WTC11 (cell line): ENCODE data around the gene PYCR2. TPM values are rescaled to one million over a fixed set of nuclear protein-coding genes. Genes with fewer than 3 reads are reported as not detected.

ENCODE experiments used
- ATAC-seq: fragments of 200-7000 bp; cut with Tn5 transposase; 2 replicates; pipeline ENCODE4 v1.10.0; 2021; ENCODE audit warnings: mild to moderate bottlenecking, moderate library complexity
- CTCF ChIA-PET: fragments of 300-600 bp; sonication (Branson Sonifier 250); formaldehyde crosslinking; loops from one replicate; lab custom pipeline; 2021; ENCODE audit warnings: antibody characterized with exemption; lab: Charles Lee
- POLR2A ChIA-PET: fragments of 350-600 bp; sonication (Branson Sonifier 250); formaldehyde crosslinking; loops from one replicate; lab custom pipeline; 2021; ENCODE audit warnings: antibody characterized with exemption; lab: Charles Lee
- DNase-seq: peaks from one replicate; pipeline ENCODE4 v3.0.0; 2021; ENCODE audit warnings: low spot score
- H3K27ac Mint-ChIP-seq: 2 replicates; pipeline ENCODE4 v1.8.0; 2021; ENCODE audit warnings: mixed read lengths
- H3K27me3 Mint-ChIP-seq: 2 replicates; pipeline ENCODE4 v1.8.0; 2021; ENCODE audit warnings: low read depth, mild to moderate bottlenecking, moderate library complexity, mixed read lengths
- H3K36me3 Mint-ChIP-seq: 2 replicates; pipeline ENCODE4 v1.8.0; 2021; ENCODE audit warnings: mixed read lengths
- H3K4me1 Mint-ChIP-seq: 2 replicates; pipeline ENCODE4 v1.8.0; 2022; ENCODE audit warnings: mixed read lengths
- H3K4me3 Mint-ChIP-seq: 2 replicates; pipeline ENCODE4 v1.8.0; 2021; ENCODE audit warnings: mild to moderate bottlenecking, moderate library complexity, mixed read lengths
- H3K9me3 Mint-ChIP-seq: 2 replicates; pipeline ENCODE4 v1.8.0; 2021; ENCODE audit warnings: mixed read lengths
- ESRRA ChIP-seq: sonication (generic); formaldehyde crosslinking; IDR thresholded peaks from 2 replicates; pipeline ENCODE4 v1.8.1; 2022; ENCODE audit warnings: mild to moderate bottlenecking, missing genetic modification reagents, borderline replicate concordance
- HMGA2 ChIP-seq: fragments of 250-450 bp; sonication (Bioruptor Pico); IDR thresholded peaks from 2 replicates; pipeline ENCODE4 v1.4.0; 2021; ENCODE audit warnings: mild to moderate bottlenecking, moderate library complexity
- KAT7 ChIP-seq: sonication (generic); formaldehyde crosslinking; IDR thresholded peaks from 2 replicates; pipeline ENCODE4 v1.8.1; 2023; ENCODE audit warnings: missing genetic modification reagents, mild to moderate bottlenecking, borderline replicate concordance
- MYBL2 ChIP-seq: sonication (generic); formaldehyde crosslinking; IDR thresholded peaks from 2 replicates; pipeline ENCODE4 v1.8.1; 2023; ENCODE audit warnings: mild to moderate bottlenecking, moderate library complexity, missing genetic modification reagents
- NR2C2 ChIP-seq: sonication (generic); formaldehyde crosslinking; IDR thresholded peaks from 2 replicates; pipeline ENCODE4 v1.8.0; 2022; ENCODE audit warnings: mild to moderate bottlenecking, missing genetic modification reagents
- SP1 ChIP-seq: sonication (generic); formaldehyde crosslinking; conservative IDR thresholded peaks from 2 replicates; pipeline ENCODE4 v1.8.1; 2022; ENCODE audit warnings: missing genetic modification reagents
- TEAD4 ChIP-seq: sonication (generic); formaldehyde crosslinking; IDR thresholded peaks from 2 replicates; pipeline ENCODE4 v1.8.0; 2022; ENCODE audit warnings: mild to moderate bottlenecking, missing genetic modification reagents
- ZNF121 ChIP-seq: sonication (generic); formaldehyde crosslinking; IDR thresholded peaks from 2 replicates; pipeline ENCODE4 v1.8.0; 2023; ENCODE audit warnings: missing genetic modification reagents
- ZNF219 ChIP-seq: sonication (generic); formaldehyde crosslinking; IDR thresholded peaks from 2 replicates; pipeline ENCODE4 v1.8.0; 2023; ENCODE audit warnings: missing genetic modification reagents, mild to moderate bottlenecking, borderline replicate concordance
- ZNF263 ChIP-seq: sonication (generic); formaldehyde crosslinking; IDR thresholded peaks from 2 replicates; pipeline ENCODE4 v1.8.1; 2022; ENCODE audit warnings: low read depth, mild to moderate bottlenecking, moderate library complexity, missing genetic modification reagents
- total RNA-seq: library from RNA; stranded (reverse); gene quantifications from 3 replicates; pipeline ENCODE4 v1.2.3, GENCODE V29; 2021
- TF ChIP-seq, protein P1 (sequence below): sonication (generic); formaldehyde crosslinking; IDR thresholded peaks from 2 replicates; pipeline ENCODE4 v1.8.0; 2022; ENCODE audit warnings: missing genetic modification reagents
- TF ChIP-seq, protein P2 (sequence below): sonication (generic); formaldehyde crosslinking; IDR thresholded peaks from 2 replicates; pipeline ENCODE4 v1.8.0; 2023; ENCODE audit warnings: mild to moderate bottlenecking, missing genetic modification reagents
- TF ChIP-seq, protein P3 (sequence below): sonication (generic); formaldehyde crosslinking; IDR thresholded peaks from 2 replicates; pipeline ENCODE4 v1.8.1; 2023; ENCODE audit warnings: mild to moderate bottlenecking, missing genetic modification reagents, moderate library complexity
- TF ChIP-seq, protein P4 (sequence below): fragments of 250-450 bp; sonication (Bioruptor Pico); IDR thresholded peaks from 2 replicates; pipeline ENCODE4 v1.8.0; 2021; ENCODE audit warnings: mild to moderate bottlenecking
- TF ChIP-seq, protein P5 (sequence below): sonication (generic); formaldehyde crosslinking; IDR thresholded peaks from 2 replicates; pipeline ENCODE4 v1.8.0; 2022; ENCODE audit warnings: mild to moderate bottlenecking, missing genetic modification reagents
- TF ChIP-seq, protein P6 (sequence below): fragments of 250-450 bp; sonication (Bioruptor Pico); IDR thresholded peaks from 2 replicates; pipeline ENCODE4 v1.9.0; 2021; ENCODE audit warnings: mild to moderate bottlenecking

Gene PYCR2
- total RNA-seq, 1 experiment from 2014 or later: 86.0 TPM

DNA sequence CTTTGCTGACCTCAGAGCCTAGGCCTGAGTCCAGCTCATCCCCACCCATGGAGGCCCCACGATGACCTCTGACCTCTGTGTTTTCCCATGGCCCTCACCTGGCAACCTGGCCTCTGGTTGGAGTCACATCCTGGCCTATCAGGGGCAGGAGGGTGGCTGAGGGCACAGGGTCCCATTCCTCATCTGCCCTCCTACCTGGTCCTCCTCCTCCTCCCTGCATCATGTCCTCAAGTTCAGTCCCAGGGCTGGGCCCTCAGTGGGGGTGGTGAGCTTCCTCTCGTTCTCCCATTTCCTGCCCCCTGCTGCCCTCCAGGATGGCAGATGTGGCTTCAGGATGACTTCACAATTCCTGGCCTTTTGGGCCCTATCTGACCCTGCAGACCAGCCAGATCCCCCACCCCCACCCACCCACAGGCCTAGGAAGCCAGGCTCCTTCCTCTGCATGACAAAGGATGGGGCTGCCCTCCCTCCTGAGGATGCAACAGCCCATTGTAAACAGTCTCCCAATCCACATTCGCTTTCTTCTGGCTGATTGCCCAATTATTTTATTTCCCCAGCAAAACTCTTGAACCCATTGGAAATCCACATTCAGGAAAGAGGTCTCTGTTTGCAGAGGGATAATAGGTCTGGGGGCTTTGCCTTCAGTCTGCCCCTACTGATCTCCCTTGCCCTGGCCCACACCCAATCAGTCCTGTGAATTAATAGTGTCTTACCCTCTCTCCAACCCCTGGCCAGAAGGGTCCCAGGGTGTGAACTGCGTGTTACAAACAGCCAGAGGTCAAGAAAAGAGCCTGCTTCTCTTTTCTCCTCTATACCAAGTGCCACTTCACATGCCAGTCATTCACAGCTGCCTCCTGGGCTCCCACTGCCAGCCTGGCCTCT is 24.8 kb downstream of the PYCR2 start (continued):
- TF ChIP-seq, protein P1, sequence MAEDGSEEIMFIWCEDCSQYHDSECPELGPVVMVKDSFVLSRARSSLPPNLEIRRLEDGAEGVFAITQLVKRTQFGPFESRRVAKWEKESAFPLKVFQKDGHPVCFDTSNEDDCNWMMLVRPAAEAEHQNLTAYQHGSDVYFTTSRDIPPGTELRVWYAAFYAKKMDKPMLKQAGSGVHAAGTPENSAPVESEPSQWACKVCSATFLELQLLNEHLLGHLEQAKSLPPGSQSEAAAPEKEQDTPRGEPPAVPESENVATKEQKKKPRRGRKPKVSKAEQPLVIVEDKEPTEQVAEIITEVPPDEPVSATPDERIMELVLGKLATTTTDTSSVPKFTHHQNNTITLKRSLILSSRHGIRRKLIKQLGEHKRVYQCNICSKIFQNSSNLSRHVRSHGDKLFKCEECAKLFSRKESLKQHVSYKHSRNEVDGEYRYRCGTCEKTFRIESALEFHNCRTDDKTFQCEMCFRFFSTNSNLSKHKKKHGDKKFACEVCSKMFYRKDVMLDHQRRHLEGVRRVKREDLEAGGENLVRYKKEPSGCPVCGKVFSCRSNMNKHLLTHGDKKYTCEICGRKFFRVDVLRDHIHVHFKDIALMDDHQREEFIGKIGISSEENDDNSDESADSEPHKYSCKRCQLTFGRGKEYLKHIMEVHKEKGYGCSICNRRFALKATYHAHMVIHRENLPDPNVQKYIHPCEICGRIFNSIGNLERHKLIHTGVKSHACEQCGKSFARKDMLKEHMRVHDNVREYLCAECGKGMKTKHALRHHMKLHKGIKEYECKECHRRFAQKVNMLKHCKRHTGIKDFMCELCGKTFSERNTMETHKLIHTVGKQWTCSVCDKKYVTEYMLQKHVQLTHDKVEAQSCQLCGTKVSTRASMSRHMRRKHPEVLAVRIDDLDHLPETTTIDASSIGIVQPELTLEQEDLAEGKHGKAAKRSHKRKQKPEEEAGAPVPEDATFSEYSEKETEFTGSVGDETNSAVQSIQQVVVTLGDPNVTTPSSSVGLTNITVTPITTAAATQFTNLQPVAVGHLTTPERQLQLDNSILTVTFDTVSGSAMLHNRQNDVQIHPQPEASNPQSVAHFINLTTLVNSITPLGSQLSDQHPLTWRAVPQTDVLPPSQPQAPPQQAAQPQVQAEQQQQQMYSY (CRISPR knock-in tag): no peak
- TF ChIP-seq SP1 (CRISPR knock-in tag) (peak; percentile 71), TEAD4 (CRISPR knock-in tag) (no peak), HMGA2 (CRISPR knock-in tag) (no peak), NR2C2 (CRISPR knock-in tag) (0 out of 2 replicates have a peak, but pooled peaks have one; percentile 61), MYBL2 (CRISPR knock-in tag) (no peak), ZNF263 (CRISPR knock-in tag) (no peak; the same call in 1 of the 2 replicates), ZNF219 (CRISPR knock-in tag) (no peak)
- TF ChIP-seq, protein P2, sequence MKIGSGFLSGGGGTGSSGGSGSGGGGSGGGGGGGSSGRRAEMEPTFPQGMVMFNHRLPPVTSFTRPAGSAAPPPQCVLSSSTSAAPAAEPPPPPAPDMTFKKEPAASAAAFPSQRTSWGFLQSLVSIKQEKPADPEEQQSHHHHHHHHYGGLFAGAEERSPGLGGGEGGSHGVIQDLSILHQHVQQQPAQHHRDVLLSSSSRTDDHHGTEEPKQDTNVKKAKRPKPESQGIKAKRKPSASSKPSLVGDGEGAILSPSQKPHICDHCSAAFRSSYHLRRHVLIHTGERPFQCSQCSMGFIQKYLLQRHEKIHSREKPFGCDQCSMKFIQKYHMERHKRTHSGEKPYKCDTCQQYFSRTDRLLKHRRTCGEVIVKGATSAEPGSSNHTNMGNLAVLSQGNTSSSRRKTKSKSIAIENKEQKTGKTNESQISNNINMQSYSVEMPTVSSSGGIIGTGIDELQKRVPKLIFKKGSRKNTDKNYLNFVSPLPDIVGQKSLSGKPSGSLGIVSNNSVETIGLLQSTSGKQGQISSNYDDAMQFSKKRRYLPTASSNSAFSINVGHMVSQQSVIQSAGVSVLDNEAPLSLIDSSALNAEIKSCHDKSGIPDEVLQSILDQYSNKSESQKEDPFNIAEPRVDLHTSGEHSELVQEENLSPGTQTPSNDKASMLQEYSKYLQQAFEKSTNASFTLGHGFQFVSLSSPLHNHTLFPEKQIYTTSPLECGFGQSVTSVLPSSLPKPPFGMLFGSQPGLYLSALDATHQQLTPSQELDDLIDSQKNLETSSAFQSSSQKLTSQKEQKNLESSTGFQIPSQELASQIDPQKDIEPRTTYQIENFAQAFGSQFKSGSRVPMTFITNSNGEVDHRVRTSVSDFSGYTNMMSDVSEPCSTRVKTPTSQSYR (CRISPR knock-in tag): peak; percentile 94
- TF ChIP-seq, protein P3, sequence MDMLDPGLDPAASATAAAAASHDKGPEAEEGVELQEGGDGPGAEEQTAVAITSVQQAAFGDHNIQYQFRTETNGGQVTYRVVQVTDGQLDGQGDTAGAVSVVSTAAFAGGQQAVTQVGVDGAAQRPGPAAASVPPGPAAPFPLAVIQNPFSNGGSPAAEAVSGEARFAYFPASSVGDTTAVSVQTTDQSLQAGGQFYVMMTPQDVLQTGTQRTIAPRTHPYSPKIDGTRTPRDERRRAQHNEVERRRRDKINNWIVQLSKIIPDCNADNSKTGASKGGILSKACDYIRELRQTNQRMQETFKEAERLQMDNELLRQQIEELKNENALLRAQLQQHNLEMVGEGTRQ (CRISPR knock-in tag): 0 out of 2 replicates have a peak, but pooled peaks have one; percentile 6
- TF ChIP-seq, protein P4, sequence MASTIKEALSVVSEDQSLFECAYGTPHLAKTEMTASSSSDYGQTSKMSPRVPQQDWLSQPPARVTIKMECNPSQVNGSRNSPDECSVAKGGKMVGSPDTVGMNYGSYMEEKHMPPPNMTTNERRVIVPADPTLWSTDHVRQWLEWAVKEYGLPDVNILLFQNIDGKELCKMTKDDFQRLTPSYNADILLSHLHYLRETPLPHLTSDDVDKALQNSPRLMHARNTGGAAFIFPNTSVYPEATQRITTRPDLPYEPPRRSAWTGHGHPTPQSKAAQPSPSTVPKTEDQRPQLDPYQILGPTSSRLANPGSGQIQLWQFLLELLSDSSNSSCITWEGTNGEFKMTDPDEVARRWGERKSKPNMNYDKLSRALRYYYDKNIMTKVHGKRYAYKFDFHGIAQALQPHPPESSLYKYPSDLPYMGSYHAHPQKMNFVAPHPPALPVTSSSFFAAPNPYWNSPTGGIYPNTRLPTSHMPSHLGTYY (CRISPR knock-in tag): peak; percentile 26; the same call in 1 of the 2 replicates
- TF ChIP-seq, protein P5, sequence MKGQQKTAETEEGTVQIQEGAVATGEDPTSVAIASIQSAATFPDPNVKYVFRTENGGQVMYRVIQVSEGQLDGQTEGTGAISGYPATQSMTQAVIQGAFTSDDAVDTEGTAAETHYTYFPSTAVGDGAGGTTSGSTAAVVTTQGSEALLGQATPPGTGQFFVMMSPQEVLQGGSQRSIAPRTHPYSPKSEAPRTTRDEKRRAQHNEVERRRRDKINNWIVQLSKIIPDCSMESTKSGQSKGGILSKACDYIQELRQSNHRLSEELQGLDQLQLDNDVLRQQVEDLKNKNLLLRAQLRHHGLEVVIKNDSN (CRISPR knock-in tag): no peak
- TF ChIP-seq, all 79 proteins: peak for 16

DNA sequence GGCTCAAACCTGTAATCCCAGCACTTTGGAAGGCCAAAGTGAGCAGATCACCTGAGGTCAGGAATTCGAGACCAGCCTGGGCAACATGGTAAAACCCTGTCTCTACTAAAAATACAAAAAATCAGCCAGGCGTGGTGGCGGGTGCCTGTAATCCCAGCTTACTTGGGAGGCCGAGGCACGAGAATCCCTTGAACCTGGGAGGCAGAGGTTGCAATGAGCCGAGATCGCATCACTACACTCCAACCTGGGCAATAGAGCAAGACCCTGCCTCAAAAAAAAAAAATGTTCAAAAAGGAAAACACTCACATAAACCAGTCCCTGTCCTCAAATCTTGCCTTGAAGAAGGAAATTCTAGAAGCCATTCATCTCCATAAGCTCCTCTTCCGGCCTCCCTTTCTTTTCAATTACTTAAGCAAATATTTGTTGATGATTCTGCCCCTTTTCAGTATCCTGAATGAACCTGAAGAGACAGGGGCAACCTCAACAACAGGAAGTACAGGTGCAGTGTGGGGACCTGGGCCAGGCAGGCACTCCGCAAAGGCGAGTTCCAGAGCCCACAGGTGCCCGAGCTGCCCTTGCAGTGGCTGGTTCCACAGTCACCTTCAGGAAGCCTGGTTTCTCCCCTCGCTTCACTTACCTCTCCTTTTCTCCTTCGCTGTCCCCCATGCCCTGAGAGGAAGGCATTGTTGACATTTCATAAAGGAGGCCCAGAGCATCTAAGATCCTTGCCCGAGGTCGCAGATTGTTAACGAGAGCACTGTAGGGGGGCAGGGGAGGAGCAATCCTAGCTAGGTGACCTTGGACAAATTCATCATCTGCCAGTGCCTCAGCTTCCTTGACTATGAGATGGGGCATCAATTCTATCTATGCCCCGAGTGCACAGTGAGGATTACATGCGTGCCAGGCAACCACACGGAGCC is 26.2 kb downstream of the PYCR2 start:
- TF ChIP-seq ZNF121 (peak; percentile 76; the same call in 1 of the 2 replicates), ESRRA (CRISPR knock-in tag) (peak; percentile 38; the same call in 1 of the 2 replicates), KAT7 (CRISPR knock-in tag) (0 out of 2 replicates have a peak, but pooled peaks have one; percentile 16)
- TF ChIP-seq, protein P6, sequence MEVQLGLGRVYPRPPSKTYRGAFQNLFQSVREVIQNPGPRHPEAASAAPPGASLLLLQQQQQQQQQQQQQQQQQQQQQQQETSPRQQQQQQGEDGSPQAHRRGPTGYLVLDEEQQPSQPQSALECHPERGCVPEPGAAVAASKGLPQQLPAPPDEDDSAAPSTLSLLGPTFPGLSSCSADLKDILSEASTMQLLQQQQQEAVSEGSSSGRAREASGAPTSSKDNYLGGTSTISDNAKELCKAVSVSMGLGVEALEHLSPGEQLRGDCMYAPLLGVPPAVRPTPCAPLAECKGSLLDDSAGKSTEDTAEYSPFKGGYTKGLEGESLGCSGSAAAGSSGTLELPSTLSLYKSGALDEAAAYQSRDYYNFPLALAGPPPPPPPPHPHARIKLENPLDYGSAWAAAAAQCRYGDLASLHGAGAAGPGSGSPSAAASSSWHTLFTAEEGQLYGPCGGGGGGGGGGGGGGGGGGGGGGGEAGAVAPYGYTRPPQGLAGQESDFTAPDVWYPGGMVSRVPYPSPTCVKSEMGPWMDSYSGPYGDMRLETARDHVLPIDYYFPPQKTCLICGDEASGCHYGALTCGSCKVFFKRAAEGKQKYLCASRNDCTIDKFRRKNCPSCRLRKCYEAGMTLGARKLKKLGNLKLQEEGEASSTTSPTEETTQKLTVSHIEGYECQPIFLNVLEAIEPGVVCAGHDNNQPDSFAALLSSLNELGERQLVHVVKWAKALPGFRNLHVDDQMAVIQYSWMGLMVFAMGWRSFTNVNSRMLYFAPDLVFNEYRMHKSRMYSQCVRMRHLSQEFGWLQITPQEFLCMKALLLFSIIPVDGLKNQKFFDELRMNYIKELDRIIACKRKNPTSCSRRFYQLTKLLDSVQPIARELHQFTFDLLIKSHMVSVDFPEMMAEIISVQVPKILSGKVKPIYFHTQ (CRISPR knock-in tag): no peak
- no peak for ATAC-seq

More for the DNA sequence above, 26.2 kb downstream of the PYCR2 start:
- Mint-ChIP-seq H3K27me3 (peaks cover 15% of the 10 kb centered on the region), H3K36me3 (no peaks in the 10 kb centered on the region), H3K4me1 (peaks cover 43% of the 10 kb centered on the region), H3K4me3 (no peak overlapping the region), H3K9me3 (no peaks in the 10 kb centered on the region), H3K27ac (peak overlapping the region; percentile 60)
- DNase-seq: no peak
- POLR2A ChIA-PET: interaction anchor here (2.2 kb wide), 1 partner anchor 15 kb away, joined by 10 read pairs; the partner anchor contains the start of gene TMEM63A
- CTCF ChIA-PET: interaction anchor here (1.4 to 3.3 kb wide), 4 partner anchors 9 to 90 kb away, joined by 3 to 30 read pairs (median 10); partner anchors contain the start of genes LEFTY1 and TMEM63A
